HL-60 (cell line): ENCODE data around the gene LILRA6.

Source experiments
- CTCF ChIP-seq: IDR thresholded peaks from one replicate; pipeline ENCODE4 v1.5.1; 2011; ENCODE audit warnings: low read length, control low read depth, inconsistent platforms; ENCODE audit not compliant: insufficient read depth
- GABPA ChIP-seq: IDR thresholded peaks from 2 replicates; pipeline ENCODE4 v1.6.1; 2012; ENCODE audit warnings: low read depth
- POLR2AphosphoS5 ChIP-seq: IDR thresholded peaks from 2 replicates; pipeline ENCODE4 v1.6.1; 2012; ENCODE audit warnings: low read depth
- REST ChIP-seq: IDR thresholded peaks from 2 replicates; pipeline ENCODE4 v1.6.1; 2012; ENCODE audit warnings: low read depth; ENCODE audit not compliant: insufficient replicate concordance

GRCh38 chr19:54282686-54283470 lies 40.3 kb upstream of the LILRA6 start:
- no peak for TF ChIP-seq CTCF
- TF ChIP-seq REST, result no peak
- no peak for TF ChIP-seq POLR2AphosphoS5
- no peak for TF ChIP-seq GABPA
